ENCODE data around the gene GID8. TPM values are rescaled to one million over a fixed set of nuclear protein-coding genes. Genes with fewer than 3 reads are reported as not detected.

Gene GID8
- total and polyA plus RNA-seq, 2 donors (not counting 3 experiments of a cell fraction or from before 2014, with no cell fraction given) = 25.3 to 34.6 TPM

DNA sequence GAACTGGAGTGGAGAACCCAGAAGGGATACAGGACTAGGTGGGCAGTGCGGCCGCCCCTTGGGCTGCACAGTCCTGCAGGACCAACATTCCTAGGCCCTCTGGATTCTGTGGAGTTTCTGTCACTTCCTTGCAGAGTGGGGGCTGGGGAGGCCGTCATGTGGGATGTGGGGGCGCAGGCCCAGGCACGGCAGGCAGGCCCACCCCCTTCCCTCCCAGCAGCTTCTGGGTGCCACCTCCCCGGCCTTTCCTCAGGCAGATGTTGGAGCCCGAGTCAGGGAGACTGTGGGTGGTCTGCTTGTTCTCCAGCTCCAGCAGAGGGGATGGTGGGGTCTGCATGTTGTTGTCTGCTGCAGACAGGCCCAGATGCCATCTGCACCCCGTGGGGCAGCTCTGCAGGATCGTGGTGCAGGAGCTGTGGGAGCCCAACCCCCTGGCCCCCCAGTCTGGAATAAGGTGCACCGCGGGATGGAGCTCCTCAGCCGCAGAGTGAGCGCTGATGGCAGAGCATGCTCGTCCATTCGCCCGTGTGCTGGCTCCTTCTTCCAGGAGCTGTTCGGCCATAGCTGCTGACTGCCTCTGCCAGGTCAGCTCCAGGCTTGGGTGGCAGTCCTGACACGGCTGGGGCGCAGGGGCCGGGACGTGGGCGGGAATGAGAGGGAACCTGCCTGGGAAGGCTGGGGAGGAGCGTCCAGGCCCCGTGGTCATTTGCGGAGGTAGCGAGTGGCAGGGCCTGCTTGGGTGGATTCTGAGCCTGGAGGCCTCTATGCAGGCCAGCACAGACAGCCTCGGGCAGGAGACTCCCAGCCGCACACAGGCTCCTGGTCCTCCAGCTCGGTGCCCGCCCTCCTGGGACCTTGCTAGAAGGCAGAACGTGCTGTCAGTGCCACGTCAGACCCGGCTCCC lies 32.6 kb downstream of the GID8 start:
- POLR2A ChIA-PET = no interaction called here
- intact Hi-C loops (cut with micrococcal nuclease) = no loop called here

More for the DNA sequence above, 32.6 kb downstream of the GID8 start:
- no peak overlapping the region for H2AFZ ChIP-seq (ENCODE audit: low read depth, low read length)
- peaks cover 0 to 2% of the 10 kb centered on the region in 2 experiments for H3K36me3 ChIP-seq (ENCODE audit: control insufficient read depth in 2 of 2, extremely low read depth in 1 of 2, insufficient read depth in 2 of 2, low read length in 2 of 2)
- H3K27ac ChIP-seq (ENCODE audit: insufficient read depth, low read depth, low read length) = no peak overlapping the region
- CTCF ChIA-PET = interaction anchor here (0.8 to 2.1 kb wide), 5 partner anchors 12 to 50 kb away, joined by 3 to 35 read pairs (median 3); no protein-coding TSS in a partner anchor
- no peaks in the 10 kb centered on the region for H3K9me1 ChIP-seq (replicated peaks; ENCODE audit: control insufficient read depth, extremely low read depth, insufficient read depth, low read length)
- no peaks in the 10 kb centered on the region for H3K4me1 ChIP-seq (ENCODE audit: control insufficient read depth, extremely low read depth, insufficient read depth, low read length)
- no TSS peak for BruUV-seq (replicated peaks)
- TF ChIP-seq GATA2 (IDR thresholded peaks at IDR 0.05; ENCODE audit: insufficient read depth, insufficient read length, low read depth, low read length) = no peak
- TF ChIP-seq, protein P1, sequence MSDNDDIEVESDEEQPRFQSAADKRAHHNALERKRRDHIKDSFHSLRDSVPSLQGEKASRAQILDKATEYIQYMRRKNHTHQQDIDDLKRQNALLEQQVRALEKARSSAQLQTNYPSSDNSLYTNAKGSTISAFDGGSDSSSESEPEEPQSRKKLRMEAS (IDR thresholded peaks at IDR 0.05; ENCODE audit: insufficient read depth, insufficient read length) = no peak
- TF ChIP-seq MYC (IDR thresholded peaks at IDR 0.05; ENCODE audit: low read depth, low read length) = no peak
- TF ChIP-seq, protein P2, sequence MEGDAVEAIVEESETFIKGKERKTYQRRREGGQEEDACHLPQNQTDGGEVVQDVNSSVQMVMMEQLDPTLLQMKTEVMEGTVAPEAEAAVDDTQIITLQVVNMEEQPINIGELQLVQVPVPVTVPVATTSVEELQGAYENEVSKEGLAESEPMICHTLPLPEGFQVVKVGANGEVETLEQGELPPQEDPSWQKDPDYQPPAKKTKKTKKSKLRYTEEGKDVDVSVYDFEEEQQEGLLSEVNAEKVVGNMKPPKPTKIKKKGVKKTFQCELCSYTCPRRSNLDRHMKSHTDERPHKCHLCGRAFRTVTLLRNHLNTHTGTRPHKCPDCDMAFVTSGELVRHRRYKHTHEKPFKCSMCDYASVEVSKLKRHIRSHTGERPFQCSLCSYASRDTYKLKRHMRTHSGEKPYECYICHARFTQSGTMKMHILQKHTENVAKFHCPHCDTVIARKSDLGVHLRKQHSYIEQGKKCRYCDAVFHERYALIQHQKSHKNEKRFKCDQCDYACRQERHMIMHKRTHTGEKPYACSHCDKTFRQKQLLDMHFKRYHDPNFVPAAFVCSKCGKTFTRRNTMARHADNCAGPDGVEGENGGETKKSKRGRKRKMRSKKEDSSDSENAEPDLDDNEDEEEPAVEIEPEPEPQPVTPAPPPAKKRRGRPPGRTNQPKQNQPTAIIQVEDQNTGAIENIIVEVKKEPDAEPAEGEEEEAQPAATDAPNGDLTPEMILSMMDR (IDR thresholded peaks at IDR 0.05; ENCODE audit: extremely low read depth in 1 of 2, insufficient read depth in 1 of 2, low read depth in 1 of 2, low read length in 2 of 2) = no peak
- no peak for TF ChIP-seq POLR2AphosphoS5 (IDR thresholded peaks at IDR 0.05; ENCODE audit: insufficient read depth, low read depth, low read length)
- no peak for TF ChIP-seq POLR2A (IDR thresholded peaks at IDR 0.05; ENCODE audit: low read depth, low read length)
- no peak for TF ChIP-seq JUN (IDR thresholded peaks at IDR 0.05; ENCODE audit: borderline replicate concordance, insufficient read depth, insufficient read length, low read depth)
- TF ChIP-seq FOS (IDR thresholded peaks at IDR 0.05; ENCODE audit: borderline replicate concordance, insufficient read depth, low read length) = no peak
- no peak for TF ChIP-seq EZH2 (IDR thresholded peaks at IDR 0.05; ENCODE audit: borderline replicate concordance, low read depth, low read length, severe bottlenecking)
- dilution Hi-C loops (cut with MboI; ENCODE audit: extremely low pct_ligation_motif_present, low sequenced_read_pairs) = no loop called here
- FAIRE-seq = no peak
- no peaks in the 10 kb centered on the region for H4K20me1 ChIP-seq (replicated peaks; ENCODE audit: control insufficient read depth, extremely low read depth, insufficient read depth, low read length)
- H3K4me3 ChIP-seq (replicated peaks in 1 of 3; ENCODE audit: insufficient read depth in 1 of 3, low read depth in 1 of 3, low read length in 3 of 3) = no peak overlapping the region
- H3K9me3 ChIP-seq (replicated peaks; ENCODE audit: control insufficient read depth, insufficient read depth, low read length) = no peaks in the 10 kb centered on the region
- DNase-seq (ENCODE audit: low read depth, low spot score) = no peak
- no peaks in the 10 kb centered on the region for H3K79me2 ChIP-seq (ENCODE audit: control insufficient read depth, insufficient read depth, low read length)
- no peak overlapping the region for H3K9ac ChIP-seq (replicated peaks; ENCODE audit: extremely low read depth, insufficient read depth, low read length)
- H3K27me3 ChIP-seq (ENCODE audit: control insufficient read depth in 2 of 2, insufficient read depth in 2 of 2, low read length in 2 of 2) = peaks cover 26% of the 10 kb centered on the region in 2 experiments
- H3K4me2 ChIP-seq (ENCODE audit: insufficient read depth, low read length) = no peak overlapping the region
